Chondrocyte (in vitro differentiated cells): ENCODE results near the gene IER3IP1. TPM values are rescaled to one million over a fixed set of nuclear protein-coding genes. Genes with fewer than 3 reads are reported as not detected.
"Not testable (repeated sequence)": the region's sequence is repeated elsewhere in the genome, so short reads cannot be mapped to it uniquely, and the experiment has no call there.

ENCODE experiments used
- DNase-seq: peaks from one replicate; pipeline ENCODE4 v3.0.0; 2021; ENCODE audit warnings: mixed read lengths, low spot score
- H3K27ac Mint-ChIP-seq: one replicate; pipeline ENCODE4 v1.8.0; 2021; ENCODE audit warnings: mild to moderate bottlenecking, moderate library complexity, mixed read lengths; ENCODE audit not compliant: unreplicated experiment
- H3K27me3 Mint-ChIP-seq: 2 replicates; pipeline ENCODE4 v1.8.0; 2021; ENCODE audit warnings: low read depth, mixed read lengths
- H3K36me3 Mint-ChIP-seq: 2 replicates; pipeline ENCODE4 v1.8.0; 2021; ENCODE audit warnings: low read depth, mixed read lengths
- H3K4me1 Mint-ChIP-seq: 2 replicates; pipeline ENCODE4 v1.8.0; 2021; ENCODE audit warnings: low read depth, mild to moderate bottlenecking, mixed read lengths
- H3K4me3 Mint-ChIP-seq: one replicate; pipeline ENCODE4 v1.8.0; 2021; ENCODE audit warnings: mild to moderate bottlenecking, moderate library complexity, mixed read lengths; ENCODE audit not compliant: unreplicated experiment
- H3K9me3 Mint-ChIP-seq: 2 replicates; pipeline ENCODE4 v1.8.0; 2021; ENCODE audit warnings: low read depth, mixed read lengths
- CTCF ChIP-seq: fragments of 200-600 bp; sonication (generic); IDR thresholded peaks from 2 replicates; pipeline ENCODE4 v1.5.0; 2021; ENCODE audit warnings: antibody characterized with exemption, mild to moderate bottlenecking, moderate library complexity
- total RNA-seq: library from RNA; stranded (reverse); gene quantifications from 3 replicates; pipeline ENCODE4 v1.2.1, GENCODE V29; 2021

Gene IER3IP1
- total RNA-seq, 1 donor from 2014 or later, result 16.4 TPM

- Mint-ChIP-seq H3K27me3 (peaks cover 53% of the 10 kb centered on the region), H3K36me3 (no peaks in the 10 kb centered on the region), H3K9me3 (no peaks in the 10 kb centered on the region), H3K4me1 (peaks cover 3% of the 10 kb centered on the region), H3K4me3 (no peak overlapping the region), H3K27ac (no peak overlapping the region)
- DNase-seq, result no peak
- TF ChIP-seq CTCF, result peak; percentile 84
Observed at GRCh38 chr18:47204908-47205522, 28.9 kb upstream of the IER3IP1 start.

- no peak overlapping the region for H3K4me3 Mint-ChIP-seq
- no peaks in the 10 kb centered on the region for H3K9me3 Mint-ChIP-seq
- H3K27me3 Mint-ChIP-seq, result peaks cover 49% of the 10 kb centered on the region
- no peak for TF ChIP-seq CTCF
- H3K4me1 Mint-ChIP-seq, result peaks cover 3% of the 10 kb centered on the region
- no peak overlapping the region for H3K27ac Mint-ChIP-seq
- DNase-seq, result no peak
- no peaks in the 10 kb centered on the region for H3K36me3 Mint-ChIP-seq
Observed at GRCh38 chr18:47203626-47204464, 27.7 kb upstream of the IER3IP1 start.

- not testable (repeated sequence) for H3K4me1 Mint-ChIP-seq, H3K4me3 Mint-ChIP-seq, DNase-seq, H3K27ac Mint-ChIP-seq, H3K36me3 Mint-ChIP-seq, H3K9me3 Mint-ChIP-seq
- peaks cover 65% of the 10 kb centered on the region for H3K27me3 Mint-ChIP-seq
Observed at GRCh38 chr18:47195961-47196360, 19.8 kb upstream of the IER3IP1 start.

GRCh38 chr18:47191961-47192360, 15.8 kb upstream of the IER3IP1 start:
- H3K4me1 Mint-ChIP-seq, result no peaks in the 10 kb centered on the region
- H3K9me3 Mint-ChIP-seq, result peaks cover 2% of the 10 kb centered on the region
- H3K4me3 Mint-ChIP-seq, result no peak overlapping the region
- H3K27ac Mint-ChIP-seq, result no peak overlapping the region
- TF ChIP-seq CTCF, result no peak
- peaks cover 3% of the 10 kb centered on the region for H3K36me3 Mint-ChIP-seq
- peaks cover 40% of the 10 kb centered on the region for H3K27me3 Mint-ChIP-seq
- no peak for DNase-seq

- H3K4me1 Mint-ChIP-seq, result no peaks in the 10 kb centered on the region
Observed at GRCh38 chr18:47187721-47188120, 11.6 kb upstream of the IER3IP1 start.

More at GRCh38 chr18:47187721-47188120, 11.6 kb upstream of the IER3IP1 start:
- no peak overlapping the region for H3K4me3 Mint-ChIP-seq
- H3K27ac Mint-ChIP-seq, result no peak overlapping the region
- no peaks in the 10 kb centered on the region for H3K36me3 Mint-ChIP-seq
- no peak for TF ChIP-seq CTCF
- H3K9me3 Mint-ChIP-seq, result peaks cover 2% of the 10 kb centered on the region
- no peak for DNase-seq
- peaks cover 28% of the 10 kb centered on the region for H3K27me3 Mint-ChIP-seq
